GM12801 (cell line): ENCODE data around the gene ABHD1.

Experiments
- TF ChIP-seq, protein P1 (sequence below): IDR thresholded peaks from one replicate; pipeline ENCODE4 v1.5.1; 2011; ENCODE audit warnings: control low read depth; ENCODE audit not compliant: insufficient read length; ENCODE audit errors: extremely low read depth

The ABHD1 gene

DNA sequence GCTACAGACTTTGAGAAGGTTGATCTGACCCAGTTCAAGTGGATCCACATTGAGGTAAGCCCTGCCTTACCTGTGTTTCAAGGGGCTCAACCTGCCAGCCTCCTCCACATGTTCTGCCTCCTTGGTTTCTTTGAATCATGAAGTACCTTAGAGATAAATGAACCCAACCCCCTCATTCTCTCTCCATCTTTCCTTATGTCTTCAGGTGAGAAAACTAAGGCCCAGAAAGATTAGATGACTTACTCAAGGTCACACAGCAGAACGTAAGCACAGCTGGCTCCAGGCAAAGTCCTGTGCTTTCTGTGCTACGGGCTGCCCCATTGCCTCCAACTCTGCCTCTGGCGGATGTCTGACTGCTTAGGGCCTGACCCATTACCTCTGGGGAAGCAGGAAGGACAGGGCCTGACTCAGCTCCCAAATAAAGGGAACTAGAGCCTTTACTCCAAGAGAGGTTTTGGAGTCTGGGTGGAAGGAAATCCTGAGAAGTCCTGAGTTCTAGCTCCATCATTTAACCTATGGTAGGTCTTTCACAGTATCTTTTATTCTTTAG lies 26.8 kb upstream of the ABHD1 start:
- TF ChIP-seq, protein P1, sequence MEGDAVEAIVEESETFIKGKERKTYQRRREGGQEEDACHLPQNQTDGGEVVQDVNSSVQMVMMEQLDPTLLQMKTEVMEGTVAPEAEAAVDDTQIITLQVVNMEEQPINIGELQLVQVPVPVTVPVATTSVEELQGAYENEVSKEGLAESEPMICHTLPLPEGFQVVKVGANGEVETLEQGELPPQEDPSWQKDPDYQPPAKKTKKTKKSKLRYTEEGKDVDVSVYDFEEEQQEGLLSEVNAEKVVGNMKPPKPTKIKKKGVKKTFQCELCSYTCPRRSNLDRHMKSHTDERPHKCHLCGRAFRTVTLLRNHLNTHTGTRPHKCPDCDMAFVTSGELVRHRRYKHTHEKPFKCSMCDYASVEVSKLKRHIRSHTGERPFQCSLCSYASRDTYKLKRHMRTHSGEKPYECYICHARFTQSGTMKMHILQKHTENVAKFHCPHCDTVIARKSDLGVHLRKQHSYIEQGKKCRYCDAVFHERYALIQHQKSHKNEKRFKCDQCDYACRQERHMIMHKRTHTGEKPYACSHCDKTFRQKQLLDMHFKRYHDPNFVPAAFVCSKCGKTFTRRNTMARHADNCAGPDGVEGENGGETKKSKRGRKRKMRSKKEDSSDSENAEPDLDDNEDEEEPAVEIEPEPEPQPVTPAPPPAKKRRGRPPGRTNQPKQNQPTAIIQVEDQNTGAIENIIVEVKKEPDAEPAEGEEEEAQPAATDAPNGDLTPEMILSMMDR: no peak

DNA sequence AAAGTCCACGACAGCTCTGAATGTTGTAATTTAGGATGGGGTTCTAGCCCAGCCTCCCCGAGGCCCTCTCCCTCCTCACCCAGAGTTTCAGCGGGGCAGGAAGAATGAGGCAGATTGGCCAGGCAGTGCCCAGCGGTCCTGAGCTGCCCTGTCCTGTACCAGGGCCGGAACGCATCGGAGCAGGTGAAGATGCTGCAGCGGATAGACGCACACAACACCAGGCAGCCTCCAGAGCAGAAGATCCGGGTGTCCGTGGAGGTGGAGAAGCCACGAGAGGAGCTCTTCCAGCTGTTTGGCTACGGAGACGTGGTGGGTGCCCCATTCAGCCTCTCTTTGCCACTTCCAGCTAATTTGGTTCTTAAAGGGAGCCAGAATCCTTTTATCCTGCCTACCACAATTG lies 26.3 kb upstream of the ABHD1 start:
- TF ChIP-seq, protein P1: no peak

DNA sequence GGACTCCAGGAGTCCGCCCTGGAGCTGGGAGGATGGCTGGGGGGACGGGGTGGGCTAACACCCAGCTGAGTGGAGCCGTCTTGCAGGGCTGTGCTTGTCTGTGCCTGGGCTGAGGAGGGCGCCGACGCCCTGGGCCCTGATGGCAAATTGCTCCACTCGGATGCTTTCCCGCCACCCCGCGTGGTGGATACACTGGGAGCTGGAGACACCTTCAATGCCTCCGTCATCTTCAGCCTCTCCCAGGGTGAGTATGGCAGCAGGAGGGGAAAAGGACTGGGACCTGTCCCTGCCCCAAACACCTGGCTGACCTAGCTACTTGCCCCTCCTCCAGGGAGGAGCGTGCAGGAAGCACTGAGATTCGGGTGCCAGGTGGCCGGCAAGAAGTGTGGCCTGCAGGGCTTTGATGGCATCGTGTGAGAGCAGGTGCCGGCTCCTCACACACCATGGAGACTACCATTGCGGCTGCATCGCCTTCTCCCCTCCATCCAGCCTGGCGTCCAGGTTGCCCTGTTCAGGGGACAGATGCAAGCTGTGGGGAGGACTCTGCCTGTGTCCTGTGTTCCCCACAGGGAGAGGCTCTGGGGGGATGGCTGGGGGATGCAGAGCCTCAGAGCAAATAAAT lies 24.2 kb upstream of the ABHD1 start:
- TF ChIP-seq, protein P1: no peak

DNA sequence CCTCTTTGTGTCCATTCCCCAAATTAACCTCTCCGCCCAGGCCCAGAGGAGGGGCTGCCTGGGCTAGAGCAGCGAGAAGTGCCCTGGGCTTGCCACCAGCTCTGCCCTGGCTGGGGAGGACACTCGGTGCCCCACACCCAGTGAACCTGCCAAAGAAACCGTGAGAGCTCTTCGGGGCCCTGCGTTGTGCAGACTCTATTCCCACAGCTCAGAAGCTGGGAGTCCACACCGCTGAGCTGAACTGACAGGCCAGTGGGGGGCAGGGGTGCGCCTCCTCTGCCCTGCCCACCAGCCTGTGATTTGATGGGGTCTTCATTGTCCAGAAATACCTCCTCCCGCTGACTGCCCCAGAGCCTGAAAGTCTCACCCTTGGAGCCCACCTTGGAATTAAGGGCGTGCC lies 23.6 kb upstream of the ABHD1 start:
- TF ChIP-seq, protein P1: no peak

DNA sequence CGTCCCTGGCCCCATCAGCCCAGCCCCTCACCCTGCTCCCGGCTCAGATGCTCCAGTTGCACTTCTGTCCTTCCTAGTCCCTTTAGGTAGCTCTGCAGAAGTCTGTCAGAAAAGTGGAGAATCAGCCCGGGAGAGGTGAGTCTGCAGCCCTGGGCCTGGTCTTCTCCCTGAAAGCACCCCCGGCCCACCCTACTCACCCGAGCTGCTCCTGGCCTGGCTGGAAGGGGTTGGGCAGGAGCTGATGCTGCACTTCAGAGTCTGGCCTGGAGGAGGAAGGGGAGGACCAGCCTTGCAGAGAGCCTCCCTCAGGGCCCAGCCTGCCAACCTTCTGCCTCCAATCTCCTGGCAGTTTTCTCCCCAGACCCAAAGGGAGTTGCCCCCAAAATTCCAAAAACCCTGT lies 21.3 kb upstream of the ABHD1 start:
- TF ChIP-seq, protein P1: no peak

DNA sequence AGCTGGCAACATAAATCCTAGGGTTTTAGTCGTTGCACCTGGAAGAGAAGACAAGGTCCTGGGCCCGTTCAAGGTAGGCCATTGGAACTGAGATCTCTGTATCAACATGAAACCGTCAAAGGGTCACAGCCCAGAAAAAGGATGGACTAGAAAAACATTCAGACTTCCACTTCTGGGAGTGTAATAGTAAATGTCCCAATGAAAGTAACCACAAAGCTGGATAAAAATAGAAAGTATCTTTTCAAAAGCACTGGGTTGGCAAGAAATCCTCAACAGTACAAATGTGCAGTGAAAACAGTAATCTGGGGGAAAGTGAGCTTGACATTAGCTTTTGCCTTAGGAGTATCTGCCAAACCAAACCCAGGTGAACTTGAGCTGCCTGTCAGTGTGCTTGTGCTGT lies 17.6 kb upstream of the ABHD1 start:
- TF ChIP-seq, protein P1: no peak

DNA sequence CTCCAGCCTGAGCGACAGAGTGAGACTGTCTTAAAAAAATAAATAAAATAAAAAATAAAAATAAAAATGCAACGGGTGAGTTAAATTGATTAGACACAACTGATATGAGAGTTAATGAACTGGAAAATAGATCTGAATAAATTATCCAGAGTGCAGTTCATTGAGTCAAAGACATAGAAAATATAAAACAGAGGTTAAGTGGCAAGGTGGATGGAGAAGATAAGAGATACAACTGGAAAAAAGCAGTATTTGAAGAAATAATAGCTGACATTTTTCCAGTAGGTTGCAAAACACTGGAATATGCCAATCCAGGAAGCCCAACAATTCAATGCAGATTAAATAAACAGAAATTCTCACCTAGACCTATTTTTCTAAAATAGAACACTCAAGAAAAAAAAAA lies 15.4 kb upstream of the ABHD1 start:
- TF ChIP-seq, protein P1: no peak
